WI38 (cell line): ENCODE data around the gene USF3.

Experiments used
- H3K4me3 ChIP-seq: 2 replicates; pipeline ENCODE4 v1.5.1; 2011; ENCODE audit warnings: low read depth, mild to moderate bottlenecking, control low read depth, low read length
- TF ChIP-seq, protein P1 (sequence below): IDR thresholded peaks from 2 replicates; pipeline ENCODE4 v1.5.1; 2012; ENCODE audit warnings: low read depth, mild to moderate bottlenecking, control low read depth, low read length

USF3 gene

DNA sequence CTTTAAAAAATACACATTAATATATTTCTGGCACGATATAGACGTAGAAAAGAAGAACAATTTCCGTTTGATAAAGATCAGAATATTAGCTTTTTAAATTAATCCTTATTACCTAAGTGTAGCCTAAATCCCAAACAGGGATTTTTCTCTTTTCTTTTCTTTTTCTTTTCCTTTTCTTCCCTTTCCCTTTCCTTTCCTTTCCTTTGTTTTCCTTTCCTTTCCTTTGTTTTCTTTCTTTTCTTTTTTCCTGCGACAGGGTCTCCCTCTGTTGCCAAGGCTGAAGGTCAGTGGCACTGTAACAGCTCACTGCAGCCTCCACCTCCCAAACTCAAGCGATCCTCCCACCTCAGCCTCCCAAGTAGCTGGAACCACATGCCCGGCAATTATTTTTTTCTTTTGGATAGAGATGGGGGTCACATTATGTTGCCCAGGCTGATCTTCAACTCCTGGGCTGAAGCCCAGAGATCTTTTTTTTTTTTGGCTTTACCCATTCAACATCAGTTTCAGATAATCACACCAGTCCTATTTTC, 1.8 kb upstream of the USF3 start:
- no peak overlapping the region for H3K4me3 ChIP-seq
- TF ChIP-seq, protein P1, sequence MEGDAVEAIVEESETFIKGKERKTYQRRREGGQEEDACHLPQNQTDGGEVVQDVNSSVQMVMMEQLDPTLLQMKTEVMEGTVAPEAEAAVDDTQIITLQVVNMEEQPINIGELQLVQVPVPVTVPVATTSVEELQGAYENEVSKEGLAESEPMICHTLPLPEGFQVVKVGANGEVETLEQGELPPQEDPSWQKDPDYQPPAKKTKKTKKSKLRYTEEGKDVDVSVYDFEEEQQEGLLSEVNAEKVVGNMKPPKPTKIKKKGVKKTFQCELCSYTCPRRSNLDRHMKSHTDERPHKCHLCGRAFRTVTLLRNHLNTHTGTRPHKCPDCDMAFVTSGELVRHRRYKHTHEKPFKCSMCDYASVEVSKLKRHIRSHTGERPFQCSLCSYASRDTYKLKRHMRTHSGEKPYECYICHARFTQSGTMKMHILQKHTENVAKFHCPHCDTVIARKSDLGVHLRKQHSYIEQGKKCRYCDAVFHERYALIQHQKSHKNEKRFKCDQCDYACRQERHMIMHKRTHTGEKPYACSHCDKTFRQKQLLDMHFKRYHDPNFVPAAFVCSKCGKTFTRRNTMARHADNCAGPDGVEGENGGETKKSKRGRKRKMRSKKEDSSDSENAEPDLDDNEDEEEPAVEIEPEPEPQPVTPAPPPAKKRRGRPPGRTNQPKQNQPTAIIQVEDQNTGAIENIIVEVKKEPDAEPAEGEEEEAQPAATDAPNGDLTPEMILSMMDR, result no peak

DNA sequence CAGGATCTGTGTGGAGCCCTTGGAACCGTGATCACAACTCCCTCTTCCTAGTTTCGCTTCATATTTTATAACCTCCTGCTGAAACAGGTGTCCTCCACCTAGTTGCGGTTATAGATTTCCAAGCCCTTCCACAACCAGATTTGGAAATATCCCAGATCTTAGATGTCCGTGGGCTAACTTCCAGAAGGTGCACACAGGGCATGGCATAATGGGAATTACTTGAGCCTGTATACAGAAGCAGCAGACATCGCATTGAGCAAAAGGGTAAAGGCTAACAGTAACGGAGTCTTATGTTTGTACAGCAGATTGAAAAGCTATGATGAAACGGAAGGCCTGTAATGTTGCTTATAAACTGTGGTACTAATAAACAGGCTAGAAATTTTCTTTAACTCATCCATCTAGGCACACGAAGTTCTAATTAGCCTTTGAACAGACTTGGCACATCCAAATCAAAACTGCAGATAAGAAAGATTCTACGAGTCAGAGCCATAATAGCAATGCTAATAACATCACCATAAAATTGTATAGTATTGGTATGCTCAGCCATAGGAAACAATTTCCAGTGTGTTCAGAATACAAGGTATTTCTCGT, 1.2 kb upstream of the USF3 start:
- H3K4me3 ChIP-seq, result peak overlapping the region; percentile 66
- TF ChIP-seq, protein P1, result no peak

DNA sequence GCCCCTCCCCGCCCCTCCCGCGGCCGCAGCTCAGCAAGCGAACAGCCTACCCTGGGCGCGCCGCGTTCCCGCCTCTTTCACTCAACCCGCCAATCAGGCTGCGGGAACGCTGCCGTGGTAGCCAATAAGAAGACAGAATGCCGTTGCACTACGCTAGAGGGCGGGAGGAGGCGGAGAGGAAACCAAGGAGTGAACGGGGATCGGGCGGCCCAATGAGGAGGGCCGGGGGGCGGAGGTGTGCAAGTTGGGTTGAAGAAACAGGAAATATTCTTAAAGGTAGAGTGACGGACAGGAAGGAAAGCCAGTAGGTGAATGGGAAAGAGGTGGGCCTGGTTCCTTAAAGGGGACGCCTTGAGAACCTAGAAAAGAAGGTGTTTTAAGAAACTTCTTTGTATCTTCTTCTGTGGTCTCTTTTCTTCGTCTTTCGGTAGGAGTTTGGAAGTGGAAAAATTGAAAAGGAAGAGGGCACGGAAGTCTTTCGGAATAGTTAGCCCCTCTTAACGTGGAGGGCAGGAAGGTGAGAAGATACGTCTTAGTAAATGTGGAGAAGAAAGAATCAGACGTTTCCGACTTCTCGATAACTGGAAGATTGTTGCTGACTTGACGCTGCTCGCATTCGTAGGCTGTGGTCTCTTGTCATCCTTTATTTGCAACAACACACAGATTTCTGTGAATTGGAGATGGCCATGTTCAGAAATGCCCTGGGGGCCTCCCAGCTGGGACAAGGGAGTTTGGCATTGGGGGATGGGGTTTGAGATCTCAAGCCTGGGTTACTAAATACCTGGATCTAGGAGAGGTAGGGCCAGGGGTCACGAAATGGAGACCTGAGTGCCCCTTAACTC, 437 bp upstream of the USF3 start:
- TF ChIP-seq, protein P1, result no peak
- peak overlapping the region; percentile 75 for H3K4me3 ChIP-seq

- TF ChIP-seq, protein P1, result no peak
- peak overlapping the region; percentile 75 for H3K4me3 ChIP-seq
Observed at GRCh38 chr3:113695431-113695785, 1.0 kb downstream of the USF3 start.

GRCh38 chr3:113690482-113690881, 6.0 kb downstream of the USF3 start:
- no peak overlapping the region for H3K4me3 ChIP-seq
- TF ChIP-seq, protein P1, result no peak

DNA sequence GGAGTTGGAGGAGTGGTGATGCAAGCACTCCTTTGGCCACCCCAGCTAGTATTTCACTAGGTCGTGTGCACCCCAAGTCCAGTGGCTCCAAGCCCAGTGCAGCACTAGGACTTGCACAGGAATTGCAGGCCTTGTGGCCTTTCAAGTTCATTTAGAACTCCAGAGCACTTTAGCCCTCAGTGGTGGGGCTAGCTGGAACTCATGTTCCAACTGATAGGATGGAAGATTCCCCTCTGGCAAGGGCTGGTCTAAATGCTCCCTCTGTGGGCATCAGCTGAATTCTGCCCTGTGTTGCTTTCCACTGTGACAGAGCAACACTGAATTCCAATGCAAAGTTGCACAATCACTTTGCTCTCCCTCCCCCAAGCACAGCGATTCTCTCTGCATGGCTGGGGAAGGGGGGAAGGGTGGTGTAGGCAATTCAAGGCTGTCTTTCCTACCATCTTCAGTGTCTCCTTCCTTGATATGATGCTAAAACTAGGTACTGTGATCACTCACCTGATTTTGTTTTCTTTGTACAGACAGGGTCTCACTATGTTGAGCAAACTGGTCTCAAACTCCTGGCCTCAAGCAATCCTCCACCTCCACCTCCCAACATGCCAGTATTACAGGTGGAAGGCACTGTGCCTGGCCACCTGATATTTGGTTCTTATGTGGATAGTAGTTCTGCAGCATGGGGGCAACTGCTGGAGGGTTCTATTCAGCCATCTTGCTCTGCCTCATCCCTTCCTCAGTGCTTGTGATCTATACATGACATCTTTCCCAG, 10.3 kb downstream of the USF3 start:
- TF ChIP-seq, protein P1, result no peak

More for the DNA sequence above, 10.3 kb downstream of the USF3 start:
- no peak overlapping the region for H3K4me3 ChIP-seq
